ENCODE measurements around the gene EGFLAM.

DNA sequence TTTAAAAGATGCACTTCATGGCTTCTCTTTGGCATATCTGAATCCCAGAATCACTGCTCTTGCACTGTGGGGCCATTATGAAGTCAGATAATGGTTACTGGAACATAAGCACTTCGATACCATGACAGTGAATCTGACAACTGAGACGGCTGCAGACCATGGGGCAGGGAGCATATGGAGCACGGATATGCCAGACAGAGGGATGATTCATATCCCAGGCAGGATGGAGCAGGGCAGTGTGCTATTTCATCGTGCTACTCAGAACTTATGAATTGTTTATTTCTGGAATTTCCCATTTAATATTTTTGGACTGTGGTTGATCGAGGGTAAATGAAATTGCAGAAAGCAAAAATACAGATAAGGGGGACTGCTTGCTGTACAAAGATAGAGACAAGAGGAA lies 145.0 kb downstream of the EGFLAM start:
- TF ChIP-seq EZH2 (IDR thresholded peaks at IDR 0.05; ENCODE audit: borderline replicate concordance, low read length) = no peak
- TF ChIP-seq, protein P1, sequence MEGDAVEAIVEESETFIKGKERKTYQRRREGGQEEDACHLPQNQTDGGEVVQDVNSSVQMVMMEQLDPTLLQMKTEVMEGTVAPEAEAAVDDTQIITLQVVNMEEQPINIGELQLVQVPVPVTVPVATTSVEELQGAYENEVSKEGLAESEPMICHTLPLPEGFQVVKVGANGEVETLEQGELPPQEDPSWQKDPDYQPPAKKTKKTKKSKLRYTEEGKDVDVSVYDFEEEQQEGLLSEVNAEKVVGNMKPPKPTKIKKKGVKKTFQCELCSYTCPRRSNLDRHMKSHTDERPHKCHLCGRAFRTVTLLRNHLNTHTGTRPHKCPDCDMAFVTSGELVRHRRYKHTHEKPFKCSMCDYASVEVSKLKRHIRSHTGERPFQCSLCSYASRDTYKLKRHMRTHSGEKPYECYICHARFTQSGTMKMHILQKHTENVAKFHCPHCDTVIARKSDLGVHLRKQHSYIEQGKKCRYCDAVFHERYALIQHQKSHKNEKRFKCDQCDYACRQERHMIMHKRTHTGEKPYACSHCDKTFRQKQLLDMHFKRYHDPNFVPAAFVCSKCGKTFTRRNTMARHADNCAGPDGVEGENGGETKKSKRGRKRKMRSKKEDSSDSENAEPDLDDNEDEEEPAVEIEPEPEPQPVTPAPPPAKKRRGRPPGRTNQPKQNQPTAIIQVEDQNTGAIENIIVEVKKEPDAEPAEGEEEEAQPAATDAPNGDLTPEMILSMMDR (IDR thresholded peaks at IDR 0.05; ENCODE audit: low read length) = no peak

Data from OCI-LY1 (cell line).